HG02759 (cell line): ENCODE measurements around the gene FBXO41.
A peak's percentile ranks its signal among the peaks of the same experiment; 100 is the strongest.

Experiments used
- ATAC-seq: cut with Tn5 transposase; IDR thresholded peaks from one replicate; pipeline ENCODE4 v1.9.1; 2021; ENCODE audit warnings: mild to moderate bottlenecking, moderate library complexity; ENCODE audit not compliant: unreplicated experiment

FBXO41 gene

GRCh38 chr2:73215254-73215653, 69.0 kb downstream of the FBXO41 start:
- ATAC-seq: no peak

DNA sequence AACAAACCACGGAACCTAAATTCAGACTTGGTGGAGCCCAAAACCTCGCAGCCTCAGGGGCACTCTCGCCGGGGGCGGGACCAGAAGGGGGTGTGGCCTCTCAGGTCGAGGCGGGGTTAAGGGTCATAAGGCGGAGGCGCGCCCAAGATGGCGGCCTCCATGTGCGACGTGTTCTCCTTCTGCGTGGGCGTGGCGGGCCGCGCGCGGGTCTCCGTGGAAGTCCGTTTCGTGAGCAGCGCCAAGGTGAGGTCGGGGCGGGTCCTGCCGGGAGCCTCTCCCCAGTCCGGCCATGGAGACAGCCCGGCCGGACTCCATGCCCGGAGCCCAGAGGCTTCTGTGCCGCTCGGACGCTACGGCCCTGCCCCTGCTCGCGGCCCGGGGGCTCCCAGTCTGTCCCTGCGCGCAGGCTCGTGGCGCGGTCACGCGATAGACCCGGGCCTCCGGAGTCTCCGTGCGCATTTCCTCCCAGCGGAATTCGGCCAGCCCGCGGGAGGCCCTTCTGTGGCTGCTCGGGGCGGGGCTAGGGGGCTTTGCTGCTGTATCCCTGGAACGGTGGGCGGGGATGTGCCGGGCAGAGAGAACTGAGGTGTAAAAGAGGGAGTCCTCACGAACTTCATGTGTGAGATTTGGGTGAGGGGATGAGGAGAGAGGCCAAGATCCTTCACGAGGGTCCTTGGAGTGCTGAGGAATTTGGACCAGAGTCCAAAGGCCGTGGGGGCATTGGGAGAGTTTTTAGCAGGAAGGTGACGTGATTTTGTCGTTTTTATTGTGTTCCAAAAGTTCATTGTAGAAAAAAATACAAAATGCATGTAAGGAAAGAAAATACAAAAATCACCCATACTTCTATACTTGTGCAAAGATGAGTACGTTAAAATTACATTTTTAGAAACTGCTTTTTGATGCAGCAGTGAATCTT, 69.9 kb downstream of the FBXO41 start, which contains the start of gene SMYD5:
Gene SMYD5, plus strand, starts transcription at position 126 of the 916 bp plus-strand sequence. Its CDS starts 22 bp downstream, at position 148.
- peak; percentile 93 for ATAC-seq

GRCh38 chr2:73212448-73213176, 71.7 kb downstream of the FBXO41 start:
- ATAC-seq: peak; percentile 62

GRCh38 chr2:73212098-73212447, 72.2 kb downstream of the FBXO41 start:
- ATAC-seq: no peak

- ATAC-seq: no peak
Measured at GRCh38 chr2:73210696-73211095, 73.6 kb downstream of the FBXO41 start.

- ATAC-seq: no peak
Measured at GRCh38 chr2:73210019-73210418, 74.3 kb downstream of the FBXO41 start.

DNA sequence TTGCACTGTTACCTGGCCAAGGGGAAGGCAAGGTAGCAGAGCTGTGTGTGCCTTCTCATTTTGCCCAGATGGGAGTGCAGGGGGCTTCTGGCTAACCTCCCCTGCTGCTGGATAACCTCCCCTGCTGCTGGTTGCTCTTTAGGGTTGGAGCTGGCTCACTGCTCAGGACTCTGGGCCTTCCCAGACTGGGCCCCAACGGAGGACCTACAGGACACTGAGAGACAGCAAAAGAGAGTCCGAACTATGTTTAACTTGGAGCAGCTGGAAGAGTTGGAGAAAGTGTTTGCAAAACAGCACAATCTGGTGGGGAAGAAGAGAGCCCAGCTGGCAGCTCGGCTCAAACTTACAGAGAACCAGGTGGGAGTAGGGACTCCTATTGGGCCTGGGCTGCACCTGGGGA, 76.0 kb downstream of the FBXO41 start:
- no peak for ATAC-seq

DNA sequence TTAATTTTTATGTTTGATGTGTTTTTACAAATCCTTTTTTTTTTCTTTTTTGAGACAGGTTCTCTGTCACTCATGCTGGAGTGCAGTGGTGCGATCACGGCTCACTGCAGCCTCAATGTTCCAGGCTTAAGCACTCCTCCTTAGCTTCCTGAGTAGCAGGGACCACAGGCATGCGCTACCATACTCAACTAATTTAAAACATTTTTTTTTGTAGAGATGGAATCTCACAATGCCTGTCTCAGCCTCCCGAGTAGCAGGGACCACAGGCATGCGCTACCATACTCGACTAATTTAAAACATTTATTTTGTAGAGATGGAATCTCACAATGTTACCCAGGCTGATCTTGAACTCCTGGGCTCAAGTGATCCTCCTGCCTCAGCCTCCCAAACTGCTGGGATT, 78.7 kb downstream of the FBXO41 start:
- no peak for ATAC-seq
